Body of pancreas (tissue), 4 donors: ENCODE results near the gene ZFAND3.

Experiments
- POLR2A ChIP-seq, 3 donors: fragments of 450-650 bp; IDR thresholded peaks; one replicate each; pipeline ENCODE4 v1.6.1; 2016; ENCODE audit warnings: antibody characterized with exemption in 3 of 3, mild to moderate bottlenecking in 2 of 3
- TF ChIP-seq, protein P1 (sequence below), 7 experiments: fragments of 450-650 bp in 4 of 7; fragments of 200-600 bp in 3 of 7; sonication (generic) in 3 of 7; IDR thresholded peaks; one replicate each; pipeline ENCODE4 v1.5.1; 2016 to 2019; ENCODE audit warnings: antibody characterized with exemption in 7 of 7

DNA sequence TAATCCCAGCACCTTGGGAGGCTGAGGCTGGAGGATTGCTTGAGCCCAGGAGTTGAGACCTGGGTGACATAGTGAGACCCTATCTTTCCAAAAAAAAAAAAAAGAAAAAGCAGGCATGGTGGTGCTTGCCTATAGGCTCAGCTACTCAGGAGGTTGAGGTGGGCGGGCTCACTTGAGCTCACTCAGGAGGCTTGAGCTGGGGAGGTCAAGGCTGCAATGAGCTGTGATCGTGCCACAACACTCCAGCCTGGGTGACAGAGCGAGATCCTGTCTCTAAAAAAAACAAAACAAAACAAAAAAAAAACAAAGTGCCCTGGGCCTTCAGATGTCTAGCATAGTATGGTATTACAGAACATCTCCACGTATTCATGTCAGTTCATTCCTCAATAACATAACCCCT, 42.9 kb downstream of the ZFAND3 start:
- TF ChIP-seq, protein P1, sequence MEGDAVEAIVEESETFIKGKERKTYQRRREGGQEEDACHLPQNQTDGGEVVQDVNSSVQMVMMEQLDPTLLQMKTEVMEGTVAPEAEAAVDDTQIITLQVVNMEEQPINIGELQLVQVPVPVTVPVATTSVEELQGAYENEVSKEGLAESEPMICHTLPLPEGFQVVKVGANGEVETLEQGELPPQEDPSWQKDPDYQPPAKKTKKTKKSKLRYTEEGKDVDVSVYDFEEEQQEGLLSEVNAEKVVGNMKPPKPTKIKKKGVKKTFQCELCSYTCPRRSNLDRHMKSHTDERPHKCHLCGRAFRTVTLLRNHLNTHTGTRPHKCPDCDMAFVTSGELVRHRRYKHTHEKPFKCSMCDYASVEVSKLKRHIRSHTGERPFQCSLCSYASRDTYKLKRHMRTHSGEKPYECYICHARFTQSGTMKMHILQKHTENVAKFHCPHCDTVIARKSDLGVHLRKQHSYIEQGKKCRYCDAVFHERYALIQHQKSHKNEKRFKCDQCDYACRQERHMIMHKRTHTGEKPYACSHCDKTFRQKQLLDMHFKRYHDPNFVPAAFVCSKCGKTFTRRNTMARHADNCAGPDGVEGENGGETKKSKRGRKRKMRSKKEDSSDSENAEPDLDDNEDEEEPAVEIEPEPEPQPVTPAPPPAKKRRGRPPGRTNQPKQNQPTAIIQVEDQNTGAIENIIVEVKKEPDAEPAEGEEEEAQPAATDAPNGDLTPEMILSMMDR (IDR thresholded peaks at IDR 0.05), result no peak
- no peak for TF ChIP-seq POLR2A (IDR thresholded peaks at IDR 0.05)
